22Rv1 (cell line): ENCODE measurements around the gene SLC25A24.
"Not testable (repeated sequence)": the region's sequence is repeated elsewhere in the genome, so short reads cannot be mapped to it uniquely, and the experiment has no call there.

Experiments
- H3K27ac ChIP-seq: fragments of 450-650 bp; 2 replicates; pipeline ENCODE4 v1.5.1; 2017
- CTCF ChIP-seq: fragments of 450-650 bp; IDR thresholded peaks from 2 replicates; pipeline ENCODE4 v1.5.1; 2017; ENCODE audit warnings: mild to moderate bottlenecking
- ZFX ChIP-seq: fragments of 450-650 bp; IDR thresholded peaks from 2 replicates; pipeline ENCODE4 v1.6.1; 2017; ENCODE audit warnings: antibody characterized with exemption, borderline replicate concordance

Gene SLC25A24

GRCh38 chr1:108211014-108211413 lies 10.9 kb upstream of the SLC25A24 start:
- no peak overlapping the region for H3K27ac ChIP-seq
- TF ChIP-seq CTCF (no peak), ZFX (no peak)

- no peak for TF ChIP-seq ZFX
- TF ChIP-seq CTCF, result no peak
- H3K27ac ChIP-seq, result no peak overlapping the region
Measured at GRCh38 chr1:108209456-108210108, 9.4 kb upstream of the SLC25A24 start.

- H3K27ac ChIP-seq, result no peak overlapping the region
- TF ChIP-seq CTCF (no peak), ZFX (no peak)
Measured at GRCh38 chr1:108208724-108209446, 8.7 kb upstream of the SLC25A24 start.

- not testable (repeated sequence) for H3K27ac ChIP-seq
Measured at GRCh38 chr1:108203582-108203981, 3.4 kb upstream of the SLC25A24 start.

- TF ChIP-seq CTCF (no peak), ZFX (no peak)
- H3K27ac ChIP-seq, result no peak overlapping the region
Measured at GRCh38 chr1:108201687-108202086, 1.5 kb upstream of the SLC25A24 start.

- no peak for TF ChIP-seq ZFX
- peak; percentile 69 for TF ChIP-seq CTCF
- H3K27ac ChIP-seq, result peak overlapping the region; percentile 75
Measured at GRCh38 chr1:108200687-108201051, 526 bp upstream of the SLC25A24 start.

- no peak overlapping the region for H3K27ac ChIP-seq
- TF ChIP-seq CTCF (no peak), ZFX (no peak)
Measured at GRCh38 chr1:108199201-108199691, 897 bp downstream of the SLC25A24 start.
